Measurements from ENCODE around the gene PRCC.

Gene PRCC

GRCh38 chr1:156801409-156802121, 34.2 kb downstream of the PRCC start:
- no peak for DNase-seq

DNA sequence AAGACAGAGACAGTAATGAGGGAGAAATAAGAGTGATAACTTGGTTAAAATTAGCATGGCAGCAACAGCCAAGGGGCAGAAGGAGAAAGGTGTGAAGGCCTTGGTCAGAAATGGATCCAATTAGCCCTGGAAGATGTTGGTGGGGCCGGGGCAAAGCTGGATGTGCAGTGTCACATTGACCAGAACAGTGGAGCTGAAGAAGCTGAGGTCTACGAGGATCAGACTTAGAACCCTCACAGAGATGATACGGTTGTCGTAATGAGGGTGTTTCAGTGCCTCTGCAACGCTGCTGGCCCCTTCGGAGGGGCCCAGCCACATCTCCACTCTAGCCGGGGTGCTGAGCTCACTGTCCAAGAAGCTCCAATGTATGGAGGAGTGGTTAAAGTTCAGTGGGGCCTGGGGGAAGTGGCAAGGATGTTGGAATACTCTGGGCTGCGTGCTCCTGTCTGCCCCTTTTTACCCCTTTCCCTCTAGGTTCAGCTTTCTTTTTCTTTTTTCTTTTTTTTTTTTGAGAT, 35.1 kb downstream of the PRCC start:
- no peak for DNase-seq

DNA sequence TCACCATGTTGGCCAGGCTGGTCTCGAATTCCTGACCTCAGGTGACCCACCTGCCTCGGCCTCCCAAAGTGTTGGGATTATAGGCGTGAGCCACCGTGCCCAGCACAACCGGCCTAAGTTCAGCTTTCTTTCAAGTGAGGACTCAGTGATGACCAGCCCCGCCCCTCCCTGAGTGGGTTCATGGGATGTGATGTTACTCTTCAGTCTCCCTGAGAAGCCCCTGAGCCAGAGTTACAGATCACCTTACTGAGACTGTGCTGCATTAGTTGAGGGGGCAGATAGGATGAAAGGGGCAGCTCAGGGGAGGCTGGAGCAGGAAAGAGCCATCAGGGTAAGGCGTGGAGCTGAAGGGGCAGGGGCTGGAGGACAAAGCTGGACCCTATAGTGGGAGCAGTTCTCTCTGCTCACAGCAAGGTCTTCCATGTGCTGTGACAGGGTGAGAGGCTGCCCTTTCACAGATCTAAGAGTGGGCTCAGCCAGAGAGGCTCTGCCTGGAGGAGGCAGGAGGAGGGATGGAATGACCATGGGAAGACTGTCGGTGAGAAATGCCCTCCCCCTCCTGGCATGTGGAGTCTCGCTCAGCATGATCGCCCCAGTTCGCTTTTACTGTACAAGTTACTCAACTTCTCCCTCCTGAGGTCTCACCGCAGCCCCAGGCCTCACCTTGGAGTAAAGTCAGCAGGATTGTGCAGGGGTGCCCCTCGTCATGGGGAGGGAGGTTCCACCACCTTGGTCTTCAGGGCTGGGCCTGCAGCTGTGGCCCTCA, 35.9 kb downstream of the PRCC start:
- DNase-seq: no peak

- DNase-seq: no peak
These were observed 36.7 kb downstream of the PRCC start for GRCh38 chr1:156804026-156804425.

- DNase-seq: peak; percentile 80
These were observed 37.4 kb downstream of the PRCC start for GRCh38 chr1:156804572-156805243.

GRCh38 chr1:156805766-156806511, 38.6 kb downstream of the PRCC start:
- peak; percentile 91 for DNase-seq

GRCh38 chr1:156806512-156807440, 39.4 kb downstream of the PRCC start:
- DNase-seq: peak; percentile 45

- DNase-seq: no peak
These were observed 40.3 kb downstream of the PRCC start for GRCh38 chr1:156807627-156808026.

DNA sequence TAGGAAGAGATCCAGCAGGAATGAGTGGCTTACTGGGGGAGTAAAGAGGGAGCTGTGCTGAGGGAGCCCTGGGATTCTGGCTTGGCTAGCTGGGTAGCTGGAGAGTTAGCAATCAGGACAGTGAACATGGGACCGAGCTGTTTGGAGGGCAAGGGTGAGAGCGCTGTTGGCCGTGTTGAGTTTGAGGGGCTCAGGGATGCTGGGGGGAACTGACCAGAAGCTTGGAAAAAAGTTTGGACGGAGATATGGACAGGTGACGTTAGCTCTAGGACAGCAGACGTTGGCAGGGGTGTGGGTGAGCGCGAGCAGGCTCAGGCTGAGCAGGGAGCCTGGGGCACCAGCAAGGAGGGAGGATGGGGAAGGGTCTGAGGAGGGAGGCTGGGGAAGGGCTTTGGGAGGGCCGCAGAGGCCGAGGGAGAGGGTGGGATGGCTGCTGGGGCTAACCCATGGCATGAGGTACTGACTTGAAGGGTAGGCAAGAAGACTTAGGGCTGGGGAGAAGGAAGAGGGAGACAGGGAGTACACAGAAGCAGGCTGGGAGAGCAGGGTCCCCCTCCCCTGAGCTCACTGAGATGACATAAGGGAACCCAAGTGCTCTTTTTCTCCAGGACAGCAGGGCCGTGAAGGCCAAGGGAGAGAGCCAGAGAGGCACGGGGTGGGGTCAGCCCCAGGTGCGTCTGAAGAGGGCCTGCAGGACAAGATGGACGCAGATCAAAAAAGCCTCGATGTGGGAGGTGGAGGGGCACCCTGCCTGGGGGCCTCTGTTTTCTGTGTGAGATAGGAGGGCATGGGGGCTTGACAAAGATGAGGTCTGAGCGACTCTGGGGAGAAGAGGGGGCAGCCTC, 41.1 kb downstream of the PRCC start:
- DNase-seq: no peak

- no peak for DNase-seq
These were observed 41.9 kb downstream of the PRCC start for GRCh38 chr1:156809281-156809680.

- no peak for DNase-seq
These were observed 42.5 kb downstream of the PRCC start for GRCh38 chr1:156809711-156810366.

DNA sequence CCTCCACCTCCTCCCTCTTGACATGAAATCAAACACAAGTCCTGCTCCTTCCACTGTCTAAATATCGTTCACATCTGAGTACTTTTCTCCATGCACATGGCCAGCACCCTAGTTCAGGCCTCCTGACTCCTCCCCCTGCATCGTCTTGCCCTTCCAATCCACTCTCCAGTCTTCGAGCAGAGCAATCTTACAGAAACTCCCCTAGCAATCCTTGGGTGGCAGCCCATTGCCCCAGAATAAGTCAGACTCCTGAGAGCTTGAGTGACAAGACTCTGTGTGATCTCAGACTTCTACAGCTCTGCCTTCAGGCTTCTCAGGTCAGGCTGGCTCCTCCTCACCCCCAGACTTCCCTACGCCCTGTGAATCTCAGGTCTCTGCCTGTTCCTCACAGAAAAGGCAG, 43.8 kb downstream of the PRCC start:
- DNase-seq: no peak

GRCh38 chr1:156812293-156812990, 45.1 kb downstream of the PRCC start:
- no peak for DNase-seq

DNA sequence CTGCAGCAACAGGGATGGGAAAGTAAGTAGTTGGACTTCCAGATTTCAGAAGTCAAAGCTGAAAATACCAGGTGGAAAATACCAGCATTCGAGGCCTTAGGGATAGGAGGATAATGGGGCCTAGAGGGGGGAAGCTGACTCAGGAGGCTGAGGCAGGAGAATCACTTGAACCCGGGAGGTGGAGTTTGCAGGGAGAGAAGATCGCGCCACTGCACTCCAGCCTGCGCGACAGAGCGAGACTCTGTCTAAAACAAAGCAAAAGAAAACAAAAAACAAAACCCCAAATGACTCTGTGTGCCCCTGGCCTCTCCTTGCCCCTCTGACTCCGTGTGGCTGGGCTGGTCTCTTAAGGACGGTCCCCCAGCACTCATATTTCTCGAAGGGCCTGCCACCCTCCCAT, 46.0 kb downstream of the PRCC start:
- DNase-seq: no peak

DNA sequence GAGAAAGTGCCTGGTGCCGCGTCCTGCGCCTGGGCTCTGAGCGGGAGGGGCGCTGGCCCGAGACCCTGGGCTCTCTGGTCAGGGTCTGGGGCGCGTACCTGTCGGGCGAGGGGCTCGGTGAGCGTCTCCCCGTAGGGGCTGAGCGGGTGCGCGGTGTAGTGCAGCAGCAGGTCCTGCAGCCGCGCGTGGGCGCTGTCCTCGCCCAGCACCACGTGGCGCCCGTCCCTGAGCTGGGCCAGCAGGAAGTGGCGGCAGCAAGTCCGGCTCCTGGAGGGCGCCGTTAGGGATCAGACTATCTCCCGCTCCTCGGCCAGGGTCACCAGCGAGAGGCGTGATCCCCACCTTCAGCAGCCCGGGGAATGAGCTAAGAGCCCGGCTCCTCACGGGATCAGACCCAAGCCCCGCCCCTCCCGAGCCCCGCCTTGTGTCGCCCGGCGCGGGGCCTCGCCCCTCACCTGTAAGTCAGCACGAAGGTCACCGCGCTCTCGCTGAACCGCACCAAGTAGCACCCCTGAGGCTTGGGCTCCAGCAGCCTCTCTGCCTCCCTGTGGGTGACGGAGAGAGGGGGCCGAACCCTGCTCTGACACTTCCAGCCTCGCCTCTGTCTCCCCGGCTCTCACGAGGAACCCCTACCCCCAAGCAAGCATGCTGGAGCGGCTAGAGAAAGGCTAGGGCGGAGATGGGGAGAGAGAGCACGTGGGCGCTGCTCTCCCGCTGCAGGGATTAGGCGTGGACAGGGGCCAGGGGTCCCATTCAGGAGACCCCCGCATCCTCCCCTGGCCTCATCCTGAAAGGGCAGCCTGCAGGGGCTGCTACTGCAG, 46.6 kb downstream of the PRCC start:
- DNase-seq: no peak

GRCh38 chr1:156814571-156815260, 47.4 kb downstream of the PRCC start:
- no peak for DNase-seq

GRCh38 chr1:156815307-156815826, 48.0 kb downstream of the PRCC start:
- DNase-seq: no peak

DNA sequence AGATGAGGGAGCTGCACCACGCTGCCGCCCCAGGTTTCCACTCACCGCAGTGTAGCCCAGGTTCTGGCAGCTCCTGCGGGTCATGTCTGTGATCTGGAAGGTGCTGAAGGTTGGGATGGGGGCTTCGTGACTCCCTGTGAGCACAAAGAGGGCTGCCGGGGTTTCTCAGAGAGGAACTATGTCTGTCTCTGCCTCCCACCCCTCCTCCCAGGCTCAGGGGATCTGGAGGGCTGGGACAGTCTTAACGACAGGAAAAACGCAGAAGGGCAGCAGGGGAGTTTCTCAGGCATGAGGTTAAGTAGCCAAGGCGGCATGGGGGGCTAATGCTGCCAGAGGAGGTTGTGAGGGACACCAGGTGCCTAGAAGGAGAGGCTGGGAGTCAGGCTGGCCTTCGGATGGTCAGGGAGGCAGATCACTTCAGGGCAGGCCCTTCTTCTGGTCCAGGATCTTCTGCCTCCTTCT, 48.7 kb downstream of the PRCC start:
- DNase-seq: no peak
